Testis (tissue), 2 donors: ENCODE data around the gene PHRF1.

Source experiments
- CTCF ChIP-seq, 3 experiments: fragments of 450-650 bp in 2 of 3; fragments of 200-600 bp in 1 of 3; sonication (generic) in 1 of 3; IDR thresholded peaks; one replicate each; pipeline ENCODE4 v1.5.1; 2016 to 2019; ENCODE audit warnings: antibody characterized with exemption in 3 of 3, mild to moderate bottlenecking in 2 of 3, moderate library complexity in 1 of 3
- POLR2A ChIP-seq: fragments of 450-650 bp; IDR thresholded peaks from one replicate; pipeline ENCODE4 v1.6.1; 2017; ENCODE audit warnings: antibody characterized with exemption, mild to moderate bottlenecking, moderate library complexity

- TF ChIP-seq CTCF (IDR thresholded peaks at IDR 0.05) (no peak), POLR2A (no peak)
Observed at GRCh38 chr11:535210-535518, 41.1 kb upstream of the PHRF1 start.
